ENCODE results near the gene NEDD4L.

NEDD4L gene

GRCh38 chr18:58054041-58054781 is 10.2 kb downstream of the NEDD4L start:
- peak; percentile 62 for DNase-seq

GRCh38 chr18:58055890-58056558 is 12.0 kb downstream of the NEDD4L start:
- DNase-seq: no peak

GRCh38 chr18:58056852-58057251 is 12.8 kb downstream of the NEDD4L start:
- no peak for DNase-seq

- DNase-seq: peak; percentile 10
Observed at GRCh38 chr18:58057291-58057965, 13.4 kb downstream of the NEDD4L start.

GRCh38 chr18:58058720-58059119 is 14.7 kb downstream of the NEDD4L start:
- peak; percentile 35 for DNase-seq

GRCh38 chr18:58060254-58060653 is 16.2 kb downstream of the NEDD4L start:
- no peak for DNase-seq

- no peak for DNase-seq
Observed at GRCh38 chr18:58061349-58061748, 17.3 kb downstream of the NEDD4L start.

GRCh38 chr18:58064406-58064998 is 20.5 kb downstream of the NEDD4L start:
- peak; percentile 31 for DNase-seq

- DNase-seq: no peak
Observed at GRCh38 chr18:58065956-58066355, 21.9 kb downstream of the NEDD4L start.

GRCh38 chr18:58067601-58068000 is 23.6 kb downstream of the NEDD4L start:
- no peak for DNase-seq

GRCh38 chr18:58069099-58069498 is 25.1 kb downstream of the NEDD4L start:
- no peak for DNase-seq

- DNase-seq: no peak
Observed at GRCh38 chr18:58069721-58070292, 25.8 kb downstream of the NEDD4L start.

GRCh38 chr18:58076052-58076451 is 32.0 kb downstream of the NEDD4L start:
- DNase-seq: peak; percentile 10

- no peak for DNase-seq
Observed at GRCh38 chr18:58077329-58077728, 33.3 kb downstream of the NEDD4L start.

GRCh38 chr18:58078889-58079573 is 35.0 kb downstream of the NEDD4L start:
- DNase-seq: no peak

GRCh38 chr18:58080451-58080850 is 36.4 kb downstream of the NEDD4L start:
- no peak for DNase-seq

GRCh38 chr18:58087928-58088690 is 44.1 kb downstream of the NEDD4L start:
- peak; percentile 33 for DNase-seq

GRCh38 chr18:58088691-58089065 is 44.7 kb downstream of the NEDD4L start:
- no peak for DNase-seq

- DNase-seq: peak; percentile 29
Observed at GRCh38 chr18:58091099-58091611, 47.1 kb downstream of the NEDD4L start.

- DNase-seq: no peak
Observed at GRCh38 chr18:58093311-58093803, 49.3 kb downstream of the NEDD4L start.

- no peak for DNase-seq
Observed at GRCh38 chr18:58095222-58095621, 51.2 kb downstream of the NEDD4L start.
